OCI-LY1 (cell line): ENCODE results near the gene NCKAP1.

ENCODE experiments used
- EZH2 ChIP-seq: fragments of 200-600 bp; sonication (generic), shearing (Covaris generic); IDR thresholded peaks from 2 replicates; pipeline ENCODE4 v1.8.0; 2017; ENCODE audit warnings: borderline replicate concordance, mixed run types, mild to moderate bottlenecking, antibody characterized with exemption, low read length, moderate library complexity, mixed read lengths
- TF ChIP-seq, protein P1 (sequence below): fragments of 200-600 bp; sonication (generic), shearing (Covaris generic); IDR thresholded peaks from 2 replicates; pipeline ENCODE4 v1.5.1; 2017; ENCODE audit warnings: mild to moderate bottlenecking, antibody characterized with exemption, low read length, moderate library complexity, mixed read lengths

DNA sequence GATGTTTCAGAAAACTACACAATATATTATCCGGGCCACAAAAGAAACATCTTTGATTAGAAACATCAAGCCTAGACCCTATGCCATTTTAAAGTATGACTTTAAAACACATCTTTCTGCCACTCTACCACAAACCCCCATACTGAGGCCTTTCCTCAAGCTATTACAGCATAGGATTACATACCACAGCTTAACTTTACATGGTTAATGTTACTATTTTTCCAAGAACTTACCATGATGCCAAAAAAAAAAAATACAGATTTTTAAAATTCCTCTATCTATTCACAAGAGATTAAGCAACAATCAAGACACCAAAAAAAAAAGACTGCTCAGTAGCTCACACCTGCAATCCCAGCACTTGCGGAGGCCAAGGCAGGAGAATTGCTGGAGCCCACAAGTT is 9.0 kb downstream of the NCKAP1 start:
- TF ChIP-seq, protein P1, sequence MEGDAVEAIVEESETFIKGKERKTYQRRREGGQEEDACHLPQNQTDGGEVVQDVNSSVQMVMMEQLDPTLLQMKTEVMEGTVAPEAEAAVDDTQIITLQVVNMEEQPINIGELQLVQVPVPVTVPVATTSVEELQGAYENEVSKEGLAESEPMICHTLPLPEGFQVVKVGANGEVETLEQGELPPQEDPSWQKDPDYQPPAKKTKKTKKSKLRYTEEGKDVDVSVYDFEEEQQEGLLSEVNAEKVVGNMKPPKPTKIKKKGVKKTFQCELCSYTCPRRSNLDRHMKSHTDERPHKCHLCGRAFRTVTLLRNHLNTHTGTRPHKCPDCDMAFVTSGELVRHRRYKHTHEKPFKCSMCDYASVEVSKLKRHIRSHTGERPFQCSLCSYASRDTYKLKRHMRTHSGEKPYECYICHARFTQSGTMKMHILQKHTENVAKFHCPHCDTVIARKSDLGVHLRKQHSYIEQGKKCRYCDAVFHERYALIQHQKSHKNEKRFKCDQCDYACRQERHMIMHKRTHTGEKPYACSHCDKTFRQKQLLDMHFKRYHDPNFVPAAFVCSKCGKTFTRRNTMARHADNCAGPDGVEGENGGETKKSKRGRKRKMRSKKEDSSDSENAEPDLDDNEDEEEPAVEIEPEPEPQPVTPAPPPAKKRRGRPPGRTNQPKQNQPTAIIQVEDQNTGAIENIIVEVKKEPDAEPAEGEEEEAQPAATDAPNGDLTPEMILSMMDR: no peak
- no peak for TF ChIP-seq EZH2
